ENCODE data around the gene RPL36. TPM values are rescaled to one million over a fixed set of nuclear protein-coding genes. Genes with fewer than 3 reads are reported as not detected.
"Not testable (repeated sequence)": the region's sequence is repeated elsewhere in the genome, so short reads cannot be mapped to it uniquely, and the experiment has no call there.

Gene RPL36
- total RNA-seq, 2 donors from 2014 or later, result 628 to 1,303 TPM

DNA sequence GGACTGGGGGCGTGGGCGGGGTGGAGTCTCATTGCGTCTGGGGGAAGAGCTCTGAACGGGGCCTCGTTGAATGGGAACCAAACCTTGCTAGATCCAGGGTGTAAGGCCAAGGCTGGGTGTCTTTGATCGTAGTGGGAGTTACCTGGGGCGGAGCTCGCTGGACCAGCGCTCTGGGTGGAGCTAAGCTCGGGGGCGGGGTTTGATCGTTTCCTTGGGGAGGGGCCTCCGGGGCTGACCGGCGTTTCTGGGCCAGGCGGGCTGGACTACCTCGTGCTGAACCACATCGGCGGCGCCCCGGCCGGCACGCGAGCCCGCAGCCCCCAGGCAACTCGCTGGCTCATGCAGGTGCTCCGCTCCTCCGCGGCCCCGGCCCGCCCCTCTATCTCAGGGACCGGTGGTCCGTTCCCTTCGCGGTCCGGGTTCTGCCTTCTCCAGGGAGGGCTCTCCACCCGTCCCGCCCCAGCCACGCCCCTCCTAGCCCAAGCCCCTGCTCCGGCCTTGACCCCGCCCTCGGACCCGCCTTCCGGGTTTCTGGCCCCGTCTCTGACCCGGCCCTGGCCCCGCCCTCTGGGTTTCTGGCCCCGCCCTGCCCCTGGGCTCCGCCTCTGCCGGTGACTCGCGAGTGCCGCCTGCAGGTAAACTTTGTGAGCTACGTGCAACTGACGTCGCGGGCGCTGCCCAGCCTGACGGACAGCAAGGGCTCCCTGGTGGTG, 3.3 kb upstream of the RPL36 start:
- H3K9me3 ChIP-seq, result no peaks in the 10 kb centered on the region
- DNase-seq (ENCODE audit: low spot score), result peak; percentile 95
- peaks cover 4% of the 10 kb centered on the region for H3K4me1 ChIP-seq (replicated peaks)
- no peaks in the 10 kb centered on the region for H3K27me3 ChIP-seq (replicated peaks; ENCODE audit: insufficient read depth)
- intact Hi-C loops (cut with DNase I), result no loop called here
- peaks cover 0 to 3% of the 10 kb centered on the region in 2 donors for H3K36me3 ChIP-seq
- peak overlapping the region; percentile 43 to 53 for H3K4me3 ChIP-seq
- peak overlapping the region; percentile 82 for H3K27ac ChIP-seq
- peak; percentile 20 for TF ChIP-seq POLR2A (IDR thresholded peaks at IDR 0.05)
- TF ChIP-seq POLR2AphosphoS5 (IDR thresholded peaks at IDR 0.05), result peak; percentile 67
- TF ChIP-seq, protein P1, sequence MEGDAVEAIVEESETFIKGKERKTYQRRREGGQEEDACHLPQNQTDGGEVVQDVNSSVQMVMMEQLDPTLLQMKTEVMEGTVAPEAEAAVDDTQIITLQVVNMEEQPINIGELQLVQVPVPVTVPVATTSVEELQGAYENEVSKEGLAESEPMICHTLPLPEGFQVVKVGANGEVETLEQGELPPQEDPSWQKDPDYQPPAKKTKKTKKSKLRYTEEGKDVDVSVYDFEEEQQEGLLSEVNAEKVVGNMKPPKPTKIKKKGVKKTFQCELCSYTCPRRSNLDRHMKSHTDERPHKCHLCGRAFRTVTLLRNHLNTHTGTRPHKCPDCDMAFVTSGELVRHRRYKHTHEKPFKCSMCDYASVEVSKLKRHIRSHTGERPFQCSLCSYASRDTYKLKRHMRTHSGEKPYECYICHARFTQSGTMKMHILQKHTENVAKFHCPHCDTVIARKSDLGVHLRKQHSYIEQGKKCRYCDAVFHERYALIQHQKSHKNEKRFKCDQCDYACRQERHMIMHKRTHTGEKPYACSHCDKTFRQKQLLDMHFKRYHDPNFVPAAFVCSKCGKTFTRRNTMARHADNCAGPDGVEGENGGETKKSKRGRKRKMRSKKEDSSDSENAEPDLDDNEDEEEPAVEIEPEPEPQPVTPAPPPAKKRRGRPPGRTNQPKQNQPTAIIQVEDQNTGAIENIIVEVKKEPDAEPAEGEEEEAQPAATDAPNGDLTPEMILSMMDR (IDR thresholded peaks at IDR 0.05), result peak; percentile 85 to 89 (median 87)
- 1% methylated on average over 59 of the region's 59 CpGs for WGBS

DNA sequence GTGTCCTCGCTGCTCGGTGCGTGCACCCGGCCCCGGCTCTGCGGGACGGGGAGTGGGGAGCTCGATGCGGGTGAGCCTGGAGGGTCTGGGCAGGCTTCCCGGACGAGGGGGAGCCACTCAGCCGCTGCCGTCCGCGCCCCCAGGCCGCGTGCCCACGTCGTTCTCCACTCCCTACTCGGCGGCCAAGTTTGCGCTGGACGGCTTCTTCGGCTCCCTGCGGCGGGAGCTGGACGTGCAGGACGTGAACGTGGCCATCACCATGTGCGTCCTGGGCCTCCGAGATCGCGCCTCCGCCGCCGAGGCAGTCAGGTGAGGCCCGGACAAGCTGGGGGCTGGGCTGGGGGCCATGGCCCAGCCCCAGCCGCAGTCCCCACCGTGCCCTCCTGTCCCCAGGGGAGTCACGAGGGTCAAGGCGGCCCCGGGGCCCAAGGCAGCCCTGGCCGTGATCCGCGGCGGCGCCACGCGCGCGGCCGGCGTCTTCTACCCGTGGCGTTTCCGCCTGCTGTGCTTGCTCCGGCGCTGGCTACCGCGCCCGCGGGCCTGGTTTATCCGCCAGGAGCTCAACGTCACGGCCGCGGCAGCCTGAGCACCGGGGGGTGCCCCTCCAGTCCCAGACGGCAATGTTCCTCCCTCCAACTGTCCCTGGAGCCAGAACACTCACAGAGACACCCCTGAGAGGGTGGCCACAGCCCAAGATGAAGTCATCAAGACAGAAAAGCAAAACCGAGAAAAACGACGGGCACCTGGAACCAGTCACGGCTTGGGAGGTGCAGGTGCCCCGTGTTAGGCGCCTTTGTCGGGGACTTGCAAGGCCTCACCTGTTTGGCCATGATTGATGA, 2.5 kb upstream of the RPL36 start:
- peaks cover 0 to 11% of the 10 kb centered on the region in 2 donors for H3K36me3 ChIP-seq
- TF ChIP-seq POLR2A (IDR thresholded peaks at IDR 0.05), result no peak
- TF ChIP-seq, protein P1 (IDR thresholded peaks at IDR 0.05), result no peak
- TF ChIP-seq POLR2AphosphoS5 (IDR thresholded peaks at IDR 0.05), result no peak
- DNase-seq (ENCODE audit: low spot score), result no peak
- intact Hi-C loops (cut with DNase I), result no loop called here
- H3K27ac ChIP-seq, result peak overlapping the region; percentile 82
- H3K9me3 ChIP-seq, result no peaks in the 10 kb centered on the region
- whole genome bisulfite sequencing, result 58% methylated on average over 55 of the region's 76 CpGs
- no peaks in the 10 kb centered on the region for H3K27me3 ChIP-seq (replicated peaks; ENCODE audit: insufficient read depth)
- H3K4me3 ChIP-seq, result peak overlapping the region; percentile 43 to 53
- H3K4me1 ChIP-seq (replicated peaks), result peaks cover 12% of the 10 kb centered on the region

- H3K27me3 ChIP-seq (replicated peaks; ENCODE audit: insufficient read depth); H3K4me3 ChIP-seq; DNase-seq (ENCODE audit: low spot score); intact Hi-C loops (cut with DNase I); H3K27ac ChIP-seq; H3K9me3 ChIP-seq: not testable (repeated sequence)
- 93% methylated on average over 13 of the region's 13 CpGs for WGBS
- H3K4me1 ChIP-seq (replicated peaks), result peaks cover 13% of the 10 kb centered on the region
- H3K36me3 ChIP-seq, result peaks cover 0 to 13% of the 10 kb centered on the region in 2 donors
Observed at GRCh38 chr19:5688262-5688881, 1.7 kb upstream of the RPL36 start.

GRCh38 chr19:5690955-5691821, 1.1 kb downstream of the RPL36 start:
- TF ChIP-seq, protein P1 (IDR thresholded peaks at IDR 0.05), result no peak
- peak; percentile 75 for TF ChIP-seq POLR2AphosphoS5 (IDR thresholded peaks at IDR 0.05)
- H3K4me3 ChIP-seq, result peak overlapping the region; percentile 54 to 73
- WGBS, result 2% methylated on average over 53 of the region's 54 CpGs
- H3K9me3 ChIP-seq, result no peaks in the 10 kb centered on the region
- peak overlapping the region; percentile 86 to 89 for H3K27ac ChIP-seq
- peak; percentile 62 for DNase-seq (ENCODE audit: low spot score)
- intact Hi-C loops (cut with DNase I), result loop anchor here (1.0 to 2.0 kb wide), 2 partner anchors 29 to 68 kb away; partner anchors contain the start of genes CATSPERD, LONP1, SAFB and SAFB2
- peaks cover 5 to 30% of the 10 kb centered on the region in 2 donors for H3K36me3 ChIP-seq
- peaks cover 13% of the 10 kb centered on the region for H3K4me1 ChIP-seq (replicated peaks)
- no peaks in the 10 kb centered on the region for H3K27me3 ChIP-seq (replicated peaks; ENCODE audit: insufficient read depth)
